ENCODE data around the gene ADGRD1.

ADGRD1 gene

DNA sequence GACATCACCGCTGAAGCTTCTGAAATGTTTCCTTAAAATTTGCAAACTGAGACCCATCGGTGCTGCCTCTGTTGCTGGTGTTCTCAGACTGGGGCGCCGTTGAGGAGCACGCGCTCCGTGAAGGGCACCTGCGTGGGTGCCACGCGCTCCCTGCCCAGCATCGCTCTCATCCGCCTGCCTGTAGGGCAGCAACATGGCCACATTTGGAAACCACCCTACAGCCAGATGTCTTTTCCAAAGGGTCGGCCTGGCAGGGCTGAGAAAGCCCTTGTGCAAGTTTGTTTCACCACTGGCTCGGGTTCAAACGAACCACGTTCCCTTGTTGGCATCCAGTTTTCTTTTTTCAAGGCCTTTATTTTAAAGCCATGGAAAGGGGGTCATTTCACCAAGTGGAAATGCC, 13.9 kb downstream of the ADGRD1 start:
- DNase-seq: no peak

DNA sequence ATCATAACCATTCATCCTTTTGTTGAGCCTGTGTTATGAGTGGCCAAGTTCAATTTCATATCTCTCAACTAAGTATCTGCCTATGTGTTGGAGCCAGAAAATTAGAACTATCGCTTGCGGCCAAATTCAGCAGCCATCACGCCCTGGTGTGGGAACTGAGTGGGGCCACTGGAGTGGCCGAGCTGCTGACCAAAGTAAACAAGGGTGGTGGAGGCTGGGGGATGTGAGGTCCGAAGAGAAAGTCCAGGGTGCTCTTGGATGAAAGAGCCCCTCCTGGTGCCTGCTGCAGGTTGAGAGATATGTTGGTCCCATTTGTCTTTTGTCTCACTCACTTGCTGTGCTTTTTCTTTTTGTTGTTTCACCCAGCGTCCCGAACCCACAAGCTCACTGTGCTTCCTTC, 14.9 kb downstream of the ADGRD1 start:
- no peak for DNase-seq

DNA sequence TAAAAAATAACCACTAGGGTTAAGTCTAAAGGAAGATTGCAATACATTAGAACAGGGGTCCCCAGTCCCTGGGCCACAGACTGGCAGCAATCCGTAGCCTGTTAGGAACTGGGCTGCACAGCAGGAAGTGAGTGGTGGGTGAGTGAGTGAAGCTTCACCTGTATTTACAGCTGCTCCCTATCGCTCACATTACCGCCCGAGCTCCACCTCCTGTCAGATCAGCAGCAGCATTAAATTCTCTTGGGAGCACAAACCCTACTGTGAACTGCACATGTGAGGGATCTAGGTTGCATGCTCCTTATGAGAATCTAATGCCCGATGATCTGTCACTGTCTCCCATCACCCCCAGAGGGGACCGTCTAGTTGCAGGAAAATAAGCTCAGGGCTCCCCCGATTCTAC, 15.5 kb downstream of the ADGRD1 start:
- DNase-seq: no peak

DNA sequence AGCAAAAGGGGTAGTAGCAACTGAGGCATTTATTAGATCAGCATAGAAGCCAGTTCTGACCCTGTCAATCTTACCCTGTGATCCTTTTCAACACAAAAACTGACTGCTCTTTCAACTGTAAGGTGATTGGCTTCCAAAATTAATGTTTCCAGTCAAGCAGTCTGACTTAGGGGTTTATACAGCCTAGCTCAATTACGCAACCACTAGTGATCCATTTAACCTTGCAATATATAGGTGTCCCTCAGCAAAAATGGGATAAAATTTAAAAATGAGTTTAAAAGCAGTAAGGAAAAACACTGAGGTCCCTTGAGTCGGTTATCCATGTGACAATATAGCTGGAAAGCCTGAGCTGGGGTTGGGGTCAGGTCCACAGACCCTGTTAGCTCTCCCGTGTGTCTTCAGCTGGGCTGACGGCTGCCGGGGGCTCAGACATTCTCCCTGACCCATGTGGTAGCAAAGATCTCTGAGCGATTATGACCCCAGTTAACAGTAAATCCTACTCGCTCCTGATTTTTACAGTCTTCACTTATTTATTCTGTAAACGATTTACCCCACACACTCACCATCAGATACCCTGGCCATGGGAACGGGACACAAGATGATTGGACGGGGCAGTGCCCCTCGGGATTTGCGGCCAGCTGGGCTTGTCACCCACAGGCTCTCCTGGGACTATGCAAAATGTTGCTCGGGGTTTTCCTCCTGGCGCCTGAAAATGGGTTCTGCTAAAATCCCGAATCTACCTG, 16.6 kb downstream of the ADGRD1 start:
- no peak for DNase-seq

DNA sequence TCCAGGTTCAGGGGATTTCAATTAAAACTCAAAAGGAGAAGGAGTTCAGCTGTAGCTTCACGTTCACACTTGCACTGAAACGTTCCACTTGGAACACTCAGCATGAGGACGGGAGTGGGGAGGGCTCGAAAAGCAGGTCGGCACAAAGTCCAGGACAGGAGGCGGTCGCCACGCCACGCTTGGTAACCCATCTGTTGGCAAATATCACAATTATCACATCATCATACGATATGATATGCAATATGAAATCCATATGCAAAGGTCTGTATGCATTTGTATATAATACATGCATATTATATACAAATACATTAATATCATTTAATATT, 17.2 kb downstream of the ADGRD1 start:
- DNase-seq: no peak

DNA sequence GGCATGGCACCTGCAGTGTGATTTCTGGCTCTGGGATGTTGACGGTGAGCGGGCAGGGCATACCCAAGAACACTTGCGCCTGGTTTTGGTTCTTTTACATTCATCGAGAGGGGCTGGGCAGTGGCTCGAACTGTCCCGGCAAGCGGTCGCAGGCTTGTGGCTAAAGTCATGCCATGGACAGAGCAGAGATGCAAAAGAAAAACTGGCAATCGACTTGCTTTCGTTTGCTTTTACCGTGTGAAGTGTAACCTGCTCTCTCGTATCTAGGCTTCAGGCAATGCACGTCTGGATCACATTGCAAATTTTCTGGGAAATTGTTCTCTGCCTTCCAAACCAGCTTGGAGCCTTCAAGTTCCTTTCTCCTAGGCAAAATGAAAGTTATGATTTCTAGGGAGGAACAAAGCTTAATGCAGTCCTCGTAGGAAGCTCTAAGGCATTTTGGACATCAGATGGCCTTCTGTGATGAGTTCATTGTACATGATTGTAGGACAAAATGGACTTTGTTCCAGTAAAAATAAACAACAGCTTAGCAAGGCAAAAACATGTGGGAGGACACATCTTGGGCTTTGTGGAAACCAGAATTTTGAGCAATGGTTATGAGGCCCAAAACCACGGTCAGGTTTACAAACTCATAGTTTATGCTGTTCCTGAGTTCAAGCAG, 18.3 kb downstream of the ADGRD1 start:
- DNase-seq: no peak

DNA sequence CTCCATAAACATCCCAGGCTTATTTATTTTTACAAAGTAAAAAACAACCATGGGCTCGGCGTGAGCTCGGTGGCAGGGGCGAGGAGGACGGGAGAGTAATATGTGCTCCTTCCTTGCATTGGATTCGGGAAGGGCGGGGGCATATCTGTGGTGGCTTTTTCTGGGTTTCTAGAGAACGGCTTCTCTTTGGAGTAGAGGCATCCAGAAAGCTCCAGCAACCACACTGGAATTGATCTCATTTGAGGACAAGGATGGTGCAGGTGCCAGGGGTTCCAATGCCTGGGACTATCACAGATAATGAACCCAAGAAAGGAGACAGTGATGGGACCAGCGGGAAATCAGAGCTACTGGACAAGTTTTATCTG, 18.9 kb downstream of the ADGRD1 start:
- no peak for DNase-seq

DNA sequence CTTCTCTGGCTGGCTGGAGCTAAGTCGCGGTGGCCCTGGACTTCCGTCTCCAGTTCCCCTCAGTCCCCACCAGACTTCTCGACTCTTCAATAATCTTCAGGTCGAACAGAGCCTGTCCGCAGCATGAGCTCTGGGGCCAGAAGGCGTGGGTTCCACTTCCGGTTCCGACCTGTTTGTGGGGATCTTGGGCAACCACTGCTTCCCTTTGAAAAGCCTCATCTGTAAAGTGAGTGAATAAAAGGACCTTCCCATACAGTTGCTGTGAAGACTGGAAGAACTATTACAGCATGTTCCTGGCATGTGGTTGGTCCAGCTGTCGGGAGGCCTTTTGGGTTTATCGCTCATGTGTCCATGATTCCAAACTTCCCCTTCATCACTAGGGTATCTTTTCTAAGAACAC, 19.4 kb downstream of the ADGRD1 start:
- no peak for DNase-seq

DNA sequence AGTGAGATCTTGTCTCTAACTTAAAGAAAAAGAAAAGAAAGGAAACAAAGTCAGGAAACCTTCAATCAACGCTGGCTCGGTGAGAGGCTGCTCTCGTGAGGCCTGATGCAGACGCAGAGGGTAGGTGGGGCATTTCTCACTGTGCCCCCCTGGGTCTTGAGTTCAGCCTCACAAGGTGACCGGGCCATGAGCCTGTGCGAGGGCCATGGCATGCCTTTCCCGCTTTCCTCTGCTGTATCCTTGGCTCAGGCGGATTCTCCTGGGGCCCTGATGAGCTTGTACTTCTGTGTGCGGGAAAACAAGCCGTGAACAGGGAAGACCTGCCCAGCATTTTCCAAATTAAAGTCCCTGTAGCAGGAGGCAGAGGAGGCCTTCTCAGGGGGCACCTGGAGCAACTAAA, 20.2 kb downstream of the ADGRD1 start:
- DNase-seq: no peak

DNA sequence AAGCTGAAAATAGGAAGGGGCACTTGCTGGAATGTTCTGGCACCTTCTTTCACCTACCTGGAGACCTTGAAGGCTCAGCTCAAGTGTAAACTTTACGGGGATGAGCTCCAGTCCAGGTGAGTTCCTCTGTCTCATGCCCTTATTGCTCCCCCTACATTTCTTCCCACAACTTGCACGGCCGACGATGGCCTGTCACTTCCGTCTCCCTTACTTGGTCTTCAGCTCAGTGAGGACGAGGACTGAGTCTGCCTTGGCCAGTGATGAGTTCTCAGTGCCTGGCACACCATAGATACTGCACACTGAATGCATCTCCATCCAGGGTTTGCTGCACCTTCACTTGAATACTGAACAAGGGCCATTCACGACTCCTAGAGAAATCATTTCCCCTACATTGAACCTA, 21.4 kb downstream of the ADGRD1 start:
- DNase-seq: no peak

DNA sequence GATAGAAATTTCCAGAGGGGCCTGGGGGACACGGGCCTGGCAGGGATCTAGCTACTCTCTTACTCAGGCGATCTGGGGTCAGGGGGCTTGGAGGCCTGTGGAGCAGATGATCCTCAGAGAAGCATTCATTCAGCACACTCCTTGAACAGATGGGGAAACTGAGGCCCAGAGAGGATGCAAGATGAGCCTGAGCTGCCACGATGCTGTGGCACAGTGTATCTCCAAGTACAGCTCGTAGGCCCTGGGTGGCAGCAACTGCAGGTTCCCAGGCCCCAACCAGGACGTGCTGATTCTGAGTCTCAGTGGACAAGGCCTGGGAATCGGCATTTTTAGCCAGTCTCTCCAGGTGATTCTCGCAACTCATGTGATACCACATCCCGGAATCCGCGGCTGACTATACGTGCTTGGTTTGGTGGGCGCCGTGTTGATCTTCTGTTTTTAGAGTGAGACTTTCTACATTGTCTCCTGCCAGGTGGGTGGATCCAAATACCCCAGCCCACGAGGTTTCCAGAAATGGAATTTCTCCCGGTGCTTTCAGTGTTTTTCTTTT, 22.5 kb downstream of the ADGRD1 start:
- no peak for DNase-seq

DNA sequence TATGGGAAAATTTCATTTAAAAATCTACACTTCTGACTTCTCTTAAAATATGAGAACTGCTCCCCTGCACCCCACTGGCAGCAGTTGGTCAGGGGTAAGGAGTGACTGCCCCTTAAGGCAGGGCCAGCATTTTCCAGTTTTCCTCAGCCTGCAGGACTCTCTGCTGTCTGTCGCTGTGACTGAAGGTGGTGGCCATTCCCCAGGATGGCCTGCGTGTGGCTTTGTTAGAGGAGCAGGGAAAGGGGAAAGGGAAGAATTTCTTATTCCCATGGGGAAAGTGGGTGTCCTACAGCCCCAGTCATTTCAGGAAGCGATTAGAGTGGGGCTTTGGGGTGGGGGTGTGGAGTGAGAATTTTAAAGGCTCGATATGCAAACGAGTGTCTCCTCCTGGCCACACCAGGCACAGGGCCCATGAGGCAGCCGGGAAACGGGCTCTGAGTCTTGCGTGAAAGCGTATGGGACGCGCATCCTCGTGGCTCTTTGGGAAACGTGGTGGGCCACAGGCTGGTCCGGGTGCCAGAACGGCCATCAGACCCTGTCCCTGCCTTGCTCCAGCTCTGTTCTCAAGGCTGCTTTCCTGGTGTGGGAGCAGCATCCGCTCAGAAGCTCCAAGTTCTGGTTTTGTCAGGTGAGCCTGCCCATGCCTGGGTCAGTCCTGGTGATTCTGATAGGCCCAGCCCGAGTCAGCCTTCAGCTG, 23.5 kb downstream of the ADGRD1 start:
- DNase-seq: no peak

DNA sequence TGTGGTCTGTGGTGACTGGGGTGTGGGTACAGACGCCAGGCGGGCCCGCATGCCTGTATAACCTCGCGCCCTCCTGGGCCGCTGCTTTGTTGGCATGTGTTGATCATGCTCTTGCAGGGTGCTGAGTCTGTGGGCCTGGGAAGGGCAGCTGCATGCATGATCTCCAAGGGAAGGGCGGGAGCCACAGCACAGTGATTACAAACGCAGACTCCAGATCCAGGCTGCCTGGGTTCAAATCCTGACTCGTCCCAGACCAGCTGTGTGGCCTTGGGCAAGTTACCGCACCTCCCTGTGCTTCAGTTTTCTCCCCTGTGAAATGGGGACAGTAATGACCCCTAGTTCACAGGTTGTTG, 24.0 kb downstream of the ADGRD1 start:
- DNase-seq: no peak

DNA sequence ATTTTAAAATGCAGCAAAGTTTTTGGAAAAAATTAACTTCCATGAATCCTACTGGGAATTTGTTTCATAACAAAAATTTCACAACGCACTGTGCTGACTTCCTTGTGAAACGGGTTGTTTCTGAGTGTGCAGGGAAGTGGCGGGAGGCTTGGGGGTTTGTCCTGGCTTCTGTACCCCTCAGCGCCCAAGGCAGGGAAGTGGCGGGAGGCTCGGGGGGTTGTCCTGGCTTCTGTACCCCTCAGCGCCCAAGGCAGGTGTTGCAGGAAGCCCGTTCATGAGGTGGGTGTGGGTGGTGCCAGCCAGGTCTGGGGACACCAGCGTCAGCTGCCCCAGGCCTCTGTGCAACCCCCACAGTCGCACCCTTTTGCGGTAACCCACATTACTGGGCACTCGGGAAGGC, 25.1 kb downstream of the ADGRD1 start:
- no peak for DNase-seq

DNA sequence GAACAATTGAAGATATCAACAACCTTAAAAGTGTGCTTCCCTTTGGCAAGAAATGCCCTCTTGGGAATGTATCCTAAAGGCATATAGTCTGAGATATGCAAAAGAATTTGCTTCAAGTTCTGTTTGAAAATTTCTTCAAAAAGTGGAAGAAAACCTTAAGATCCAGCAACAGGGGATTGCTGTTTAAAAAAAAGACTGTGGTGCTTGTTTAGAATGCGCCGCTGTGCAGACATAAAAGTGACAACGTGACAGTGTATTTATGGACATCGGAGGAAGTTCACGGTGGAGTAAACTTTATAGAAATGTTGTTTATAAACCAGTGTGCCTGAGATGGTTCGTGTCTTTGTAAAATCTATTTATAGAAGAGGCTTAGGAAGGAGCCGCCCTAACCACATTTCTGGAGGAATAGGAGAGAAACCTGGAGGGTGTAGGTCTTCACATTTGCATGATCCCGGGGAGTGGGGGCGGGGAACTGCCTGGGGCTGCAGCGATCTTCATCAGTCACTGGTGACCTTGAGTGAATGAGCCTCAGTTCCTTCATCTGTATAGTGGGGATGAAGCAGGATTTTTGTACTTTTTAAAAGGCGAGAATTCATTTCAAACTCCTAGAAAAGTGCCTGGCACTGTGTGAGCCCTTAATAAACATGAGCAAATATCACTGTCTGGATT, 27.5 kb downstream of the ADGRD1 start:
- no peak for DNase-seq

DNA sequence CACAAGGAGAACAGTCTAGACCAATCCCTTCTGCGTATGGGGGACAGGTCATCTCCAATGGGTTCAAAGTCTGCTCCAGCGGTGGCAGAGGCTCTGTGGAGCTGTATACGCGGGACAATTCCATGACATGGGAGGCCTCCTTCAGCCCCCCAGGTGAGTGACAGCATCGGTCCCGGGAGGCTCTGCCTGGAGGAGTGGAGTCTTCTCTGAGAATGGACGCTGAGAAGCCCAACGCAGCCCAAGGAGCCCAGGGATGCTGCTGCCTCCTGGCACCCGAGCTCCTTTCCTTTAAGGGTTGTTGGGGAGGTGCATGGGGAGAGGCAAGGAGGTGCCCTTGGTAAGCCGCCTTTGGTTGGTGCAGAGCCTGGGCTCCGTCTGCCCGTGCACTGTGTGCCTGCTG, 28.2 kb downstream of the ADGRD1 start:
- DNase-seq: no peak

DNA sequence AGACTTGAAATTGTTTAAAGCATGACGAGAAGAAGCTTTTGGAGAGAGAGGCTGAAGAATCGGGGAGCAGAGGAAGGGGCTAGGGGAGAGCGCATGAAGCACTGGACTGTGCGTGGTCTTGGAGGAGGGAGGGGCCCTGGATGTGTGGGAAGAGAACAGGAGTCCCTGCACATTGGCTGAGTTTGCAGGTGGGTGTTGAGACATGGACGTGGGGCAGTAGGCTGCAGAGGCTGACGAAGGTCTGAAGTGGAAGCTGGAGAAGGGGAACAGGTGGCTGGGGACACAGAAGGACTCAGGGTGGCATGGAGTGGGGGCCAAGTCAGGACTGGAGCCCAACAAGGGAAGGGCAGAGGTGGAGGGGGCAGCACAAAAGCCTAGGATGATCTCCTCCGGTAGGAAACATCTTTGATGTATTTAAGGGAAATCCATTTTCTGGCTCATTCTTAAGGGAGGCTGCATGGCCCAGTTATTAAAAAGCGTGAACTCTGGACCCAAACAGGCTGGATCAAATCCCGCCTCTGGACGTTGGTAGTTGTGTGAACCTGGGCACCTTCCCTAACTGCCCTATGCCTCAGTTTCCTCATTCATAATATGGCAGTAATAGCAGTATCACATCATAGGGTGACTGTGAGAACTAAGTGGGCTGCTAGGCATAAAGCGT, 29.0 kb downstream of the ADGRD1 start:
- DNase-seq: no peak

DNA sequence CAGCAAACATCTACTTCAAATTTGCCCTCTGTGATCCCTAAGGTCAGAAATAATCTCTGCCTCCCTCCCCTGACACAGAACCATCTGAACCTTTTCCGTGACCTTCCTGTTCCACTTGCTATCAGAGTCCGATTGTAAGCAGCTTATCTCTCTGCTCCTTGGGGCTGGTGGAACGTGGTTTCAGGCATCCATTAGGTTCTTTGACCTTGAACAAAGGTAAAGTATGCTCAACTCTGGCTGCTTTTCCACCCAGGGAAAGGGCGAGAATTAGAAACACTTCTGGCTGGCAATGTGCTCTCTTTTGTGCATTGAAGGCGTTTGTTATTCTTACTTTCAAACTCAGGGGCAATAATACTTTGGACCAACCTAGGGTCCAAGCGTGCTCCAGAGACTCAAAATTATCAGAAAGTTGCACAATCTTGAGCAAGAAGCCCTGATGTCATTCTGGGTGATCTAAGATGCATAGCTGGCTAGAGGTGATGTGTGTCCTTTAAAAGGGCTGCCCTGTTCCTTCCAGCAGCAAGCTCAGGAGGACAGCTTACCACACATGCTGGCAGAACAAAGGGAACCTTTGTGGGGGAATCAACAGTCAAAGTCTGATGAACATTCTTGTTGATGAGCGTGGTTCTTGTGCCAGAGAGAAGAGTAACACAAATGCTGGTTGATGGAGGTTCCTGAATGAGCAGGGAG, 29.8 kb downstream of the ADGRD1 start:
- DNase-seq: no peak

DNA sequence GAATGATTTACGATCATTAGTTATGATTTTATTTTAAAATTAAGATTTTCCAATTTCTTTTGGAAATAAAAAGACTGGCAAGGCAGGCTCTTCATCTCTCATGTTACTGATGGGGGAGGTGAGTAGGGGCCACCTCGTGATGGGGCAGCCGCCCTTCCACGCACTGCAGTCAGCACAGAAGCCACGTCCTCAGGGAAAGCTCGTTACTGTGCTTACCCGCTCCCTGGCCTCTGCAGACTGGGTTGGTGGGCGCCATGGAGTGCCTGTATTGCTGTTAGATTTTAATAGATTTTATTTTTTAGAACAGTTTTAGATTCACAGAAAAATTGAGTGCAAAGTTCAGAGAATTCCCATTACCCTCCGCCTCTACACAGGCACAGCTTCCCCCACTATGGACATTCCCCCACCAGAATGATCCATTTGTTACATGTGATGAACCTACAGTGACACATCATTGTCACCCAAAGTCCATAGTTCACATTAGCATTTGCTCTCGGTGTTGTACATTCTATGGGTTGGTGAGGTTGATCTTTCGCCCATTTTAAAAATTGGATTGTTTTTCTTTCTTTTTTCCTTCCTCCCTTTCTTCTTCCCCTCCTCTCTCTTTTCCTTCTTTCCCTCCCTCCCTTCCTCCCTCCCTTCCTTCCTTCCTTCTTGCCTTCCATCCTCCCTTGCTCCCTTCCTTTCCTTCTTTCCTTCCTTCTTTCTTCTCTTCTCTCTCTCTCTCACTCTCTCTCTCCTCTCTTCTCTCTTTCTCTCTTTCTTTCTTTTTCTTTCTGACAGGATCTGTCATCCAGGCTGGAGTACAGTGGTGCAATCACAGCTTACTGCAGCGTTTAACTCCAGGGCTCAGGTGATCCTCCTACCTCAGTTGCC, 30.7 kb downstream of the ADGRD1 start:
- no peak for DNase-seq

DNA sequence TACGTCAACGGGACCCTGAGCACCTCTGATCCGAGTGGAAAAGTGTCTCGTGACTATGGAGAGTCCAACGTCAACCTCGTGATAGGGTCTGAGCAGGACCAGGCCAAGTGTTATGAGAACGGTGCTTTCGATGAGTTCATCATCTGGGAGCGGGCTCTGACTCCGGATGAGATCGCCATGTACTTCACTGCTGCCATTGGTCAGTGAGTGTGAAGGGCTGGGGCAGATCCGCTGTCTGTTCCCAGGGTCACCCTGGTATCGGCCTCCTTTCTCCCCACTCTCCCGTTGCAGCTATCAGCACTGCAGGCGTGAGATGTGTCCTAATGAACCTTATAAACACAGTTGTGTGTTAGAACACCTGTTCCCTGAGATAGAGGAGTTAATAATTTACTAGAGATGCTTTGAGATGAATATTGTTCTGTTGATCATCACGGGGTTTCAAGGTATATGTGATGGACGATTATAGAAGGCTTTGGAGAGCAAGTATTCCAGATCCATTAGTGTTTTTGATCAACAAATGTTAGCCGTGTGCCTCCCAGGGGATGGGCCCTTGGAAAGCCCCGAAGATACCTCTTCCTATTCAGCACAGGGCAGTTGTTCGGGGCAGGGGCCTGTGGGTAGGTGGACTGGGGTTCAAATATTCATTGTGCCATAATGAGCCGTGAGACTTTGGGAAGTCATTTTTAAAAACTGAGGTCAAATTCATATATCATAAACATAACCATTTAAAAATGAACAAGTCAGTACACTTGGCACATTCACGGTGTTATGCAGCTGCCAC, 33.6 kb downstream of the ADGRD1 start:
- DNase-seq: no peak

DNA sequence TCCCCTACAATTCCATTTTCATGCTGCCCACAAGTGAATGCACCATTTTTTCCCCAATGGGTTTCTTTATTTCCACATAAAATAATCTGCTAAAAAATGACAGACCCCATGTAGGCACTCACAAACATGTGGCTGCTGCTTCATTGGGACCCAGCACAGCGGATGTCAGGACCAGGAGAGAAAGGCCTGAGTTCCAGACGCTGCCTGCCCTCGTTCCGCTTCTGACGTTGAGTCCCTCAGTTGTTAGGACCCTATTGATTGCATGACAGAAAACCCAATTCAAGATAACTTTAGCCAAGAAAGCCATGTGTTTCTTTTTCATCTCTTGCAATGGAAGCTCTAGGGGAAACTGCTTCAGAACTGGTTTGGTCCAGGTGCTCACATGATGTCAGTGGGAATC, 34.6 kb downstream of the ADGRD1 start:
- no peak for DNase-seq

All from fibroblast of skin of right quadriceps (primary cell).